ENCODE results near the gene PRTFDC1. TPM values are rescaled to one million over a fixed set of nuclear protein-coding genes. Genes with fewer than 3 reads are reported as not detected.

Gene PRTFDC1
- total RNA-seq, 5 donors from 2014 or later (not counting 1 experiment from before 2014, with no cell fraction given): 0.43 to 1.5 (median 0.76) TPM

GRCh38 chr10:24804956-24805355, 147.4 kb downstream of the PRTFDC1 start:
- Mint-ChIP-seq H3K27me3 (no peaks in the 10 kb centered on the region), H3K9me3 (no peaks in the 10 kb centered on the region), H3K36me3 (no peaks in the 10 kb centered on the region), H3K4me1 (no peaks in the 10 kb centered on the region), H3K4me3 (no peak overlapping the region), H3K27ac (no peak overlapping the region)
- DNase-seq (no peak), ATAC-seq (replicated peaks in 1 of 4) (no peak)
- Histone ChIP-seq H3K27me3 (replicated peaks in 1 of 2; ENCODE audit: control insufficient read depth in 2 of 2, extremely low read depth in 1 of 2, insufficient read depth in 2 of 2, low read length in 1 of 2) (no peaks in the 10 kb centered on the region), H3K27ac (ENCODE audit: low read length) (no peak overlapping the region), H3K4me3 (ENCODE audit: control insufficient read depth in 1 of 2, extremely low read depth in 1 of 2, low read length in 1 of 2) (no peak overlapping the region), H3K36me3 (ENCODE audit: control insufficient read depth in 2 of 2, extremely low read depth in 1 of 2, insufficient read depth in 1 of 2, low read length in 1 of 2) (no peaks in the 10 kb centered on the region), H3K4me1 (ENCODE audit: control insufficient read depth in 1 of 2, extremely low read depth in 1 of 2, insufficient read depth in 2 of 2, low read length in 2 of 2) (no peaks in the 10 kb centered on the region), H3K9me3 (no peaks in the 10 kb centered on the region)
- ChIA-PET CTCF (interaction anchor here in 1 of 2 donors (0.5 kb wide), 1 partner anchor 34 kb away, joined by 4 read pairs; no protein-coding TSS in a partner anchor), POLR2A (no interaction called here)

- H3K27ac Mint-ChIP-seq: no peak overlapping the region
- Histone ChIP-seq H3K27ac (ENCODE audit: low read length) (no peak overlapping the region), H3K9me3 (no peaks in the 10 kb centered on the region), H3K27me3 (replicated peaks in 1 of 2; ENCODE audit: control insufficient read depth in 2 of 2, extremely low read depth in 1 of 2, insufficient read depth in 2 of 2, low read length in 1 of 2) (no peaks in the 10 kb centered on the region), H3K36me3 (ENCODE audit: control insufficient read depth in 2 of 2, extremely low read depth in 1 of 2, insufficient read depth in 1 of 2, low read length in 1 of 2) (no peaks in the 10 kb centered on the region), H3K4me3 (ENCODE audit: control insufficient read depth in 1 of 2, extremely low read depth in 1 of 2, low read length in 1 of 2) (no peak overlapping the region), H3K4me1 (ENCODE audit: control insufficient read depth in 1 of 2, extremely low read depth in 1 of 2, insufficient read depth in 2 of 2, low read length in 2 of 2) (no peaks in the 10 kb centered on the region)
- CTCF ChIA-PET: interaction anchor here in 1 of 2 donors (0.5 kb wide), 1 partner anchor 35 kb away, joined by 4 read pairs; no protein-coding TSS in a partner anchor
- no peaks in the 10 kb centered on the region for H3K36me3 Mint-ChIP-seq
- POLR2A ChIA-PET: no interaction called here
- no peak overlapping the region for H3K4me3 Mint-ChIP-seq
- WGBS (ENCODE audit: insufficient coverage): no CpG with 5 or more reads among the region's 8 CpGs
- H3K4me1 Mint-ChIP-seq: no peaks in the 10 kb centered on the region
- no peaks in the 10 kb centered on the region for H3K27me3 Mint-ChIP-seq
- H3K9me3 Mint-ChIP-seq: no peaks in the 10 kb centered on the region
- ATAC-seq (replicated peaks in 1 of 4) (no peak), DNase-seq (no peak)
These were observed 148.0 kb downstream of the PRTFDC1 start for GRCh38 chr10:24804392-24804791.

DNA sequence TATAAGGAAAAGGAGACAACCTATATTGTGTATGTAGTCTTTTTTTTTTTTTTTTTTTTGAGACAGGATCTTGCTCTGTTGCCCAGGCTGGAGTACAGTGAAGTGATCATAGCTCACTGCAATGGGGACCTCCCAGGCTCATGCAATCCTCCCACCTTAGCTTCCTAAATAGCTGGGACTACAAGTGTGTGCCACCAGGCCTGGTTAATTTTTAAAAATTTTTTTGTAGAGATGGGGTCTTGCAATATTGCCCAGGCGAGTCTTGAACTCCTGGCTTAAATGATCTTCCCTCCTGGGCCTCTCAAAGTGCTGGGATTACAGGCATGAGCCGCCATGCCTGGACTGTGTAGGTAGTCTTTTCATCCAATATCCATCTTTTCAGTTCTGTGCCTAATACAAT, 150.0 kb downstream of the PRTFDC1 start:
- no CpG with 5 or more reads among the region's 2 CpGs for WGBS (ENCODE audit: insufficient coverage)
- CTCF ChIA-PET: interaction anchor here in 1 of 2 donors (0.7 kb wide), 1 partner anchor 56 kb away, joined by 5 read pairs; no protein-coding TSS in a partner anchor
- no peak for DNase-seq

DNA sequence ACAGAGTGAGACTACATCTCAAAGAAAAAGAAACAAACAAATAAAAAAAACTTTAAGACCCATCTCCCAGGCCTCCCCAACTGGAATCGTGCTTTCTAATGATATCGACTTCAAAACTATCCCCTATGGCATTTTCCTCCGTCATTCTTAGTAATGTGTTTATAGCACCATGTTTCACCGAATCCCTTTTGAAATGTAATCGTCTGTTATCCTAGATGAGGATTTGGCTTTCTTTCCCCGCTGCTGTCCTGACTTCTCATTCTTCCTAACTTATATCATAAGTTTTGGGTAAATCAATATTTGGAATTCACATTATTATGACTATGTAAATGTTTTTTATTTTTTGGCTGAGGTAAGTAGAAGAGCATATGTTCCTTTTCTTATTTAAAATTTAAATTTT, 151.5 kb downstream of the PRTFDC1 start:
- no peaks in the 10 kb centered on the region for H3K36me3 ChIP-seq (ENCODE audit: control insufficient read depth in 2 of 2, extremely low read depth in 1 of 2, insufficient read depth in 1 of 2, low read length in 1 of 2)
- no CpG with 5 or more reads among the region's 6 CpGs for WGBS (ENCODE audit: insufficient coverage)
- Mint-ChIP-seq H3K9me3 (no peaks in the 10 kb centered on the region), H3K27ac (no peak overlapping the region), H3K4me1 (no peaks in the 10 kb centered on the region), H3K4me3 (no peak overlapping the region), H3K27me3 (no peaks in the 10 kb centered on the region), H3K36me3 (no peaks in the 10 kb centered on the region)
- no peaks in the 10 kb centered on the region for H3K4me1 ChIP-seq (ENCODE audit: control insufficient read depth in 1 of 2, extremely low read depth in 1 of 2, insufficient read depth in 2 of 2, low read length in 2 of 2)
- no peak overlapping the region for H3K4me3 ChIP-seq (ENCODE audit: control insufficient read depth in 1 of 2, extremely low read depth in 1 of 2, low read length in 1 of 2)
- CTCF ChIA-PET: no interaction called here
- no peak overlapping the region for H3K27ac ChIP-seq (ENCODE audit: low read length)
- H3K9me3 ChIP-seq: no peaks in the 10 kb centered on the region
- no peaks in the 10 kb centered on the region for H3K27me3 ChIP-seq (replicated peaks in 1 of 2; ENCODE audit: control insufficient read depth in 2 of 2, extremely low read depth in 1 of 2, insufficient read depth in 2 of 2, low read length in 1 of 2)
- ATAC-seq (replicated peaks in 1 of 4): no peak
- no peak for DNase-seq
- POLR2A ChIA-PET: no interaction called here

More for the DNA sequence above, 150.0 kb downstream of the PRTFDC1 start:
- H3K36me3 Mint-ChIP-seq: no peaks in the 10 kb centered on the region
- no peak overlapping the region for H3K27ac ChIP-seq (ENCODE audit: low read length)
- no peak overlapping the region for H3K27ac Mint-ChIP-seq
- POLR2A ChIA-PET: no interaction called here
- no peak for ATAC-seq (replicated peaks in 1 of 4)
- H3K4me3 ChIP-seq (ENCODE audit: control insufficient read depth in 1 of 2, extremely low read depth in 1 of 2, low read length in 1 of 2): no peak overlapping the region
- no peaks in the 10 kb centered on the region for H3K27me3 ChIP-seq (replicated peaks in 1 of 2; ENCODE audit: control insufficient read depth in 2 of 2, extremely low read depth in 1 of 2, insufficient read depth in 2 of 2, low read length in 1 of 2)
- no peak overlapping the region for H3K4me3 Mint-ChIP-seq
- no peaks in the 10 kb centered on the region for H3K4me1 ChIP-seq (ENCODE audit: control insufficient read depth in 1 of 2, extremely low read depth in 1 of 2, insufficient read depth in 2 of 2, low read length in 2 of 2)
- no peaks in the 10 kb centered on the region for H3K9me3 ChIP-seq
- no peaks in the 10 kb centered on the region for H3K36me3 ChIP-seq (ENCODE audit: control insufficient read depth in 2 of 2, extremely low read depth in 1 of 2, insufficient read depth in 1 of 2, low read length in 1 of 2)
- no peaks in the 10 kb centered on the region for H3K9me3 Mint-ChIP-seq
- H3K4me1 Mint-ChIP-seq: no peaks in the 10 kb centered on the region
- no peaks in the 10 kb centered on the region for H3K27me3 Mint-ChIP-seq

Other genes starting within 250 kb of the PRTFDC1 start
- 10 to 100 TPM; 19.1 to 45.8 (median 26.1) TPM for gene ARHGAP21, start 228.7 kb downstream of the PRTFDC1 start, total RNA-seq
- under 1 TPM in 1 of 5 donors, not detected in 4; 0.48 TPM for gene ENKUR, start 63.6 kb upstream of the PRTFDC1 start, total RNA-seq
- gene THNSL1, start 64.0 kb upstream of the PRTFDC1 start, total RNA-seq: 1 to 10 TPM; 1.6 to 8.1 (median 6.4) TPM
- gene GPR158, start 222.4 kb upstream of the PRTFDC1 start, total RNA-seq: not detected